HCEC 1CT (cell line): Measurements from ENCODE around the gene SPRY1.
A peak's percentile ranks its signal among the peaks of the same experiment; 100 is the strongest.

ENCODE experiments used
- DNase-seq: peaks from one replicate; pipeline ENCODE4 v3.0.0-alpha.2; 2017

The SPRY1 gene

GRCh38 chr4:123449362-123449761 lies 52.8 kb downstream of the SPRY1 start:
- DNase-seq, result no peak

GRCh38 chr4:123449780-123450179 lies 53.2 kb downstream of the SPRY1 start:
- DNase-seq, result peak; percentile 56

GRCh38 chr4:123450393-123450792 lies 53.8 kb downstream of the SPRY1 start:
- DNase-seq, result no peak

GRCh38 chr4:123452616-123453015 lies 56.0 kb downstream of the SPRY1 start:
- DNase-seq, result peak; percentile 85

- DNase-seq, result peak; percentile 51
Measured at GRCh38 chr4:123453061-123453680, 56.6 kb downstream of the SPRY1 start.
